K562 (cell line): ENCODE results near the gene FAM53A. TPM values are rescaled to one million over a fixed set of nuclear protein-coding genes. Genes with fewer than 3 reads are reported as not detected.

Source experiments
- ARID2 ChIP-seq: fragments of 450-650 bp; IDR thresholded peaks from 2 replicates; pipeline ENCODE4 v1.6.1; 2017; ENCODE audit warnings: antibody characterized with exemption, mild to moderate bottlenecking
- CC2D1A ChIP-seq: fragments of 450-650 bp; IDR thresholded peaks from 2 replicates; pipeline ENCODE4 v1.6.1; 2017; ENCODE audit warnings: mild to moderate bottlenecking
- CCNT2 ChIP-seq: IDR thresholded peaks from 2 replicates; pipeline ENCODE4 v1.6.1; 2011; ENCODE audit warnings: borderline replicate concordance, low read depth, mild to moderate bottlenecking, moderate library complexity, mixed read lengths, low read length; ENCODE audit not compliant: insufficient read length; ENCODE audit errors: extremely low read depth
- CHD1 ChIP-seq: fragments of 200-600 bp; sonication (generic); IDR thresholded peaks from one replicate; pipeline ENCODE4 v1.6.1; 2012; ENCODE audit warnings: mild to moderate bottlenecking, moderate library complexity, low read length, inconsistent platforms
- COPS2 ChIP-seq: fragments of 450-650 bp; conservative IDR thresholded peaks from 2 replicates; pipeline ENCODE4 v1.6.1; 2016; ENCODE audit warnings: mild to moderate bottlenecking, moderate library complexity
- CTCF ChIP-seq, 3 experiments: IDR thresholded peaks in 2 of 3; conservative IDR thresholded peaks in 1 of 3; 2 replicates each; pipeline ENCODE4 v1.5.1; 2011 to 2012; ENCODE audit warnings: low read length in 3 of 3, mild to moderate bottlenecking in 3 of 3, control low read depth in 2 of 3, improper control_type of control experiment in 1 of 3, inconsistent platforms in 1 of 3, low read depth in 1 of 3, mixed read lengths in 1 of 3, moderate library complexity in 1 of 3; ENCODE audit not compliant: insufficient read depth in 2 of 3
- EHMT2 ChIP-seq: fragments of 450-650 bp; IDR thresholded peaks from 2 replicates; pipeline ENCODE4 v1.6.1; 2018; ENCODE audit warnings: antibody characterized with exemption
- ELF2 ChIP-seq: fragments of 250-450 bp; sonication (Bioruptor Pico); IDR thresholded peaks from 2 replicates; pipeline ENCODE4 v1.5.0; 2021; ENCODE audit warnings: mild to moderate bottlenecking
- GATAD2A ChIP-seq: fragments of 450-650 bp; IDR thresholded peaks from 2 replicates; pipeline ENCODE4 v1.6.1; 2017
- HDGF ChIP-seq: fragments of 450-650 bp; IDR thresholded peaks from 2 replicates; pipeline ENCODE4 v1.6.1; 2016
- HEY1 ChIP-seq: fragments of 250-450 bp; sonication (Bioruptor Pico); IDR thresholded peaks from 2 replicates; pipeline ENCODE4 v1.5.0; 2020; ENCODE audit warnings: mild to moderate bottlenecking, moderate library complexity, borderline replicate concordance
- ID3 ChIP-seq, 2 experiments: fragments of 250-450 bp in 1 of 2; fragments of 450-650 bp in 1 of 2; sonication (Bioruptor Pico) in 1 of 2; IDR thresholded peaks; 2 replicates each; pipeline versions ENCODE4 v1.6.1 to v1.8.0; 2016 to 2021; ENCODE audit warnings: mild to moderate bottlenecking in 2 of 2, moderate library complexity in 2 of 2, missing compliant biosample characterization in 1 of 2, missing genetic modification characterization in 1 of 2
- LARP7 ChIP-seq: fragments of 450-650 bp; IDR thresholded peaks from 2 replicates; pipeline ENCODE4 v1.6.1; 2016
- MAFG ChIP-seq: fragments of 450-650 bp; conservative IDR thresholded peaks from 2 replicates; pipeline ENCODE4 v1.6.1; 2016; ENCODE audit warnings: missing genetic modification characterization, missing compliant biosample characterization
- MAZ ChIP-seq, 2 experiments: fragments of 450-650 bp in 1 of 2; sonication (generic) in 1 of 2; formaldehyde crosslinking; IDR thresholded peaks in 1 of 2; conservative IDR thresholded peaks in 1 of 2; 2 replicates each; pipeline versions ENCODE4 v1.4.0 to v1.5.0; 2020; ENCODE audit warnings: mild to moderate bottlenecking in 1 of 2, missing genetic modification reagents in 1 of 2
- NR1H2 ChIP-seq: sonication (generic); formaldehyde crosslinking; IDR thresholded peaks from 2 replicates; pipeline ENCODE4 v1.4.0; 2020; ENCODE audit warnings: mild to moderate bottlenecking, missing genetic modification reagents
- PCBP1 ChIP-seq: fragments of 200-400 bp; formaldehyde crosslinking; IDR thresholded peaks from 2 replicates; pipeline ENCODE4 v1.6.1; 2018; ENCODE audit warnings: mild to moderate bottlenecking, low read depth, low read length; ENCODE audit not compliant: poor library complexity, severe bottlenecking
- POLR3G ChIP-seq: IDR thresholded peaks from 2 replicates; pipeline ENCODE4 v1.6.1; 2011; ENCODE audit not compliant: insufficient read length, insufficient replicate concordance; ENCODE audit errors: extremely low read depth
- TRIM25 ChIP-seq: fragments of 450-650 bp; IDR thresholded peaks from 2 replicates; pipeline ENCODE4 v1.7.0; 2016; ENCODE audit warnings: borderline replicate concordance
- ZNF239 ChIP-seq: fragments of 250-450 bp; sonication (Bioruptor Pico); IDR thresholded peaks from 2 replicates; pipeline ENCODE4 v1.4.0; 2020; ENCODE audit warnings: mild to moderate bottlenecking
- ZNF398 ChIP-seq: fragments of 250-450 bp; sonication (Bioruptor Pico); IDR thresholded peaks from 2 replicates; pipeline ENCODE4 v1.8.0; 2021; ENCODE audit warnings: moderate library complexity, mild to moderate bottlenecking, inconsistent platforms
- ZNF707 ChIP-seq: fragments of 250-450 bp; sonication (Bioruptor Pico); conservative IDR thresholded peaks from 2 replicates; pipeline ENCODE4 v1.8.0; 2022; ENCODE audit warnings: inconsistent platforms, mild to moderate bottlenecking, moderate library complexity
- ZNF764 ChIP-seq: fragments of 250-450 bp; sonication (Bioruptor Pico); IDR thresholded peaks from 2 replicates; pipeline ENCODE4 v1.4.0; 2020; ENCODE audit warnings: low read depth, mild to moderate bottlenecking, moderate library complexity
- polyA plus RNA-seq, 8 experiments: library from polyadenylated mRNA; depleted of rRNA in 4 of 8; stranded (reverse) in 5 of 8; unstranded in 3 of 8; fragments of >200 nt; fragmentation: Nextera tagmentation in 2 of 8; fragmentation: Illumina TruSeq in 1 of 8; extraction: Ambion mirVana in 2 of 8; extraction: Trizol in 1 of 8; gene quantifications; 2 replicates each; pipeline versions ENCODE4 v1.2.1 to v1.2.3, GENCODE V29; 2011 to 2014; ENCODE audit warnings: inconsistent platforms in 1 of 8, missing spikeins in 1 of 8
- total RNA-seq, 7 experiments: library from RNA; depleted of rRNA in 6 of 7; stranded (reverse); fragments of >200 nt in 6 of 7; fragmentation: Illumina TruSeq in 2 of 7; extraction: Trizol in 2 of 7; gene quantifications; 2 replicates each; pipeline versions ENCODE4 v1.2.1 to v1.2.3, GENCODE V29; 2011 to 2021; ENCODE audit warnings: low replicate concordance in 1 of 7

Gene FAM53A
- total and polyA plus RNA-seq, 9 of the 15 experiments (the other 6 are each of a cell fraction or from before 2014, with no cell fraction given): 0.53 to 2.7 (median 1.4) TPM; not detected in 2

GRCh38 chr4:1711571-1712215, 27.6 kb upstream of the FAM53A start (continued):
- TF ChIP-seq ARID2 (no peak), ELF2 (CRISPR knock-in tag) (0 out of 2 replicates have a peak, but pooled peaks have one; percentile 17), POLR3G (no peak), ZNF764 (CRISPR knock-in tag) (no peak), ZNF239 (CRISPR knock-in tag) (no peak), NR1H2 (CRISPR knock-in tag) (no peak), MAZ (CRISPR knock-in tag; conservative IDR thresholded peaks at IDR 0.05 in 1 of 2, IDR thresholded peaks at IDR 0.05 in 1 of 2) (peak in 1 of 2 experiments; percentile 36; a peak in 2 of 4 replicates), ZNF707 (CRISPR knock-in tag) (no peak), CC2D1A (no peak), CTCF (IDR thresholded peaks at IDR 0.05 in 2 of 3, conservative IDR thresholded peaks at IDR 0.05 in 1 of 3; ENCODE audit: insufficient read depth in 2 of 3, low read depth in 1 of 3, low read length in 3 of 3) (no peak), ID3 (CRISPR knock-in tag; IDR thresholded peaks at IDR 0.05) (no peak), ID3 (tag; IDR thresholded peaks at IDR 0.05) (no peak), GATAD2A (no peak), TRIM25 (no peak), EHMT2 (no peak), CHD1 (peak; percentile 88), HDGF (no peak), ZNF398 (CRISPR knock-in tag) (no peak), MAFG (tag) (no peak), COPS2 (no peak), PCBP1 (no peak), CCNT2 (no peak), HEY1 (CRISPR knock-in tag) (no peak), LARP7 (no peak)
